H1 (cell line): Measurements from ENCODE around the gene ITGB8.

Source experiments
- CHD2 ChIP-seq: IDR thresholded peaks from 2 replicates; pipeline ENCODE4 v1.6.1; 2012; ENCODE audit warnings: low read length, improper control_type of control experiment
- EP300 ChIP-seq, 2 experiments: IDR thresholded peaks; 1 replicate in 1 of 2; 2 replicates in 1 of 2; pipeline ENCODE4 v1.6.1; 2011 to 2012; ENCODE audit warnings: low read depth in 2 of 2, low read length in 2 of 2, mild to moderate bottlenecking in 2 of 2, borderline replicate concordance in 1 of 2, inconsistent platforms in 1 of 2, moderate library complexity in 1 of 2
- POLR2AphosphoS5 ChIP-seq: IDR thresholded peaks from 2 replicates; pipeline ENCODE4 v1.6.1; 2011; ENCODE audit warnings: low read depth, low read length
- RXRA ChIP-seq: IDR thresholded peaks from 2 replicates; pipeline ENCODE4 v1.6.1; 2011; ENCODE audit warnings: low read depth, mild to moderate bottlenecking, low read length, moderate library complexity; ENCODE audit not compliant: insufficient read depth
- SP2 ChIP-seq: IDR thresholded peaks from 2 replicates; pipeline ENCODE4 v1.6.1; 2012; ENCODE audit warnings: mild to moderate bottlenecking, low read length, inconsistent platforms
- TF ChIP-seq, protein P1 (sequence below), 3 experiments: IDR thresholded peaks; 1 replicate in 2 of 3; 2 replicates in 1 of 3; pipeline versions ENCODE4 v1.5.1 to v1.6.1; 2011; ENCODE audit warnings: low read length in 3 of 3, mild to moderate bottlenecking in 3 of 3, inconsistent platforms in 2 of 3, low read depth in 1 of 3, moderate library complexity in 1 of 3; ENCODE audit not compliant: insufficient read depth in 1 of 3; ENCODE audit errors: control extremely low read depth in 1 of 3

- TF ChIP-seq POLR2AphosphoS5: no peak
- no peak for TF ChIP-seq CHD2
- TF ChIP-seq, protein P1, sequence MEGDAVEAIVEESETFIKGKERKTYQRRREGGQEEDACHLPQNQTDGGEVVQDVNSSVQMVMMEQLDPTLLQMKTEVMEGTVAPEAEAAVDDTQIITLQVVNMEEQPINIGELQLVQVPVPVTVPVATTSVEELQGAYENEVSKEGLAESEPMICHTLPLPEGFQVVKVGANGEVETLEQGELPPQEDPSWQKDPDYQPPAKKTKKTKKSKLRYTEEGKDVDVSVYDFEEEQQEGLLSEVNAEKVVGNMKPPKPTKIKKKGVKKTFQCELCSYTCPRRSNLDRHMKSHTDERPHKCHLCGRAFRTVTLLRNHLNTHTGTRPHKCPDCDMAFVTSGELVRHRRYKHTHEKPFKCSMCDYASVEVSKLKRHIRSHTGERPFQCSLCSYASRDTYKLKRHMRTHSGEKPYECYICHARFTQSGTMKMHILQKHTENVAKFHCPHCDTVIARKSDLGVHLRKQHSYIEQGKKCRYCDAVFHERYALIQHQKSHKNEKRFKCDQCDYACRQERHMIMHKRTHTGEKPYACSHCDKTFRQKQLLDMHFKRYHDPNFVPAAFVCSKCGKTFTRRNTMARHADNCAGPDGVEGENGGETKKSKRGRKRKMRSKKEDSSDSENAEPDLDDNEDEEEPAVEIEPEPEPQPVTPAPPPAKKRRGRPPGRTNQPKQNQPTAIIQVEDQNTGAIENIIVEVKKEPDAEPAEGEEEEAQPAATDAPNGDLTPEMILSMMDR (IDR thresholded peaks at IDR 0.05; ENCODE audit: control extremely low read depth in 1 of 3, insufficient read depth in 1 of 3, low read depth in 1 of 3, low read length in 3 of 3): no peak
- TF ChIP-seq SP2: no peak
- no peak for TF ChIP-seq EP300 (IDR thresholded peaks at IDR 0.05; ENCODE audit: borderline replicate concordance in 1 of 2, low read depth in 2 of 2, low read length in 2 of 2)
- no peak for TF ChIP-seq RXRA
Measured at GRCh38 chr7:20288036-20288435, 42.7 kb upstream of the ITGB8 start.
